Measurements from ENCODE around the gene GAD1.
A peak's percentile ranks its signal among the peaks of the same experiment; 100 is the strongest.

The GAD1 gene

DNA sequence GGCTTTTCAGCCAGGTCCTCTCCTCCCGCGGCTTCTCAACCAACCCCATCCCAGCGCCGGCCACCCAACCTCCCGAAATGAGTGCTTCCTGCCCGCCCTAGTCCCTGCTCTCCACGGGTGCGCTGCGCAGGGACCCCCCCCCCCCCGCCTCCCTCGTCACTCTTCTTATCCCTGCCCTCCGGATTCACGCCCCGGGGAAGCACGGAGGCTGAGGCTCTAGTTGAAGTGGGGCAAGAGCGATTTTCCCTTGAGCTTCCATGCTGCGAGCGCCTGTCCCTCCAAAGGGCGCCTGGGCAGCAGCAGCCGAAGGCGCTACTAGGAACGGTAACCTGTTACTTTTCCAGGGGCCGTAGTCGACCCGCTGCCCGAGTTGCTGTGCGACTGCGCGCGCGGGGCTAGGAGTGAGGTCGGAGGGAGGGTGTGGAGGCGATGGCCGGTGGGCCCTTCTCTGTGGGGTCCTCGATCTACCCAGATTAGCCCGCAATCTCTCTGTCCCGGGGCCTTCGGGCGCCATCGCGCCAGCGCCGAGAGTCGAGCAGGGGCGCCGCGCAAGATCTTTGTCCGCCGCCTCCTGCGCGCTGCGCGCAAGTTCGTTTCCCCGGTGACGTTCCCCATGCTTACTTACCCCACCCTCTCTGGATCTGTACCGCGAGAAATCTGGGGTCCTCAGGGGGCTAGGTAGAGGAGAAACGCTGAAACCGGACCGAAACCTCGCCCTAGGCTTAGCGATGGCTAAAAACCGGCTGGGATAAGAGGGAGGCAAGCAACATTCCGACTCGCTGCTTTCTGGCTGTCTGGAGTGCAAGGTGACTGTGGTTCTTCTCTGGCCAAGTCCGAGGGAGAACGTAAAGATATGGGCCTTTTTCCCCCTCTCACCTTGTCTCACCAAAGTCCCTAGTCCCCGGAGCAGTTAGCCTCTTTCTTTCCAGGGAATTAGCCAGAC, 677 bp downstream of the GAD1 start:
- peak in 3 of 51 donors; percentile 39 to 72 (median 45) for DNase-seq

DNA sequence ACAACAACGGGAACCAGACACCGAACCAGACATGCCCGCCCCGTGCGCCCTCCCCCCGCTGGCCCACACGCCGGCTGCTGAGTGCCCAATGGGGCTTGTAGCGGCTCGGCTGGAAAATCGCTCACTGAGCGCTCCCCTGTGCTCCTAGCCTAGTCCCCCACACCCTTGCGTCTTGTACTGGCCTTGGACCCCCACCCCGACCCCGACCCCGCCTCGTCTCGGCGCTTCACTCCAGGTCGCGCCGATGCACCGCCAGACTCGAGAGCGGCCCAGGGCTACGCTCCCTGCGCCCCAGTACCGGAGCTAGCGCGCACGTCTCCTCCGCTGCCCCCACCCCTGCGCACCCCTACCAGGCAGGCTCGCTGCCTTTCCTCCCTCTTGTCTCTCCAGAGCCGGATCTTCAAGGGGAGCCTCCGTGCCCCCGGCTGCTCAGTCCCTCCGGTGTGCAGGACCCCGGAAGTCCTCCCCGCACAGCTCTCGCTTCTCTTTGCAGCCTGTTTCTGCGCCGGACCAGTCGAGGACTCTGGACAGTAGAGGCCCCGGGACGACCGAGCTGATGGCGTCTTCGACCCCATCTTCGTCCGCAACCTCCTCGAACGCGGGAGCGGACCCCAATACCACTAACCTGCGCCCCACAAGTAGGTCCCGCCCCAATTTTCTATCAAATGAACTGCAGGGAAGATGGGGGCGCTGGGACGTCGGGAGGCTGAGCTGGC, 1.5 kb downstream of the GAD1 start:
- peak in 3 of 51 donors; percentile 31 to 64 (median 35) for DNase-seq

DNA sequence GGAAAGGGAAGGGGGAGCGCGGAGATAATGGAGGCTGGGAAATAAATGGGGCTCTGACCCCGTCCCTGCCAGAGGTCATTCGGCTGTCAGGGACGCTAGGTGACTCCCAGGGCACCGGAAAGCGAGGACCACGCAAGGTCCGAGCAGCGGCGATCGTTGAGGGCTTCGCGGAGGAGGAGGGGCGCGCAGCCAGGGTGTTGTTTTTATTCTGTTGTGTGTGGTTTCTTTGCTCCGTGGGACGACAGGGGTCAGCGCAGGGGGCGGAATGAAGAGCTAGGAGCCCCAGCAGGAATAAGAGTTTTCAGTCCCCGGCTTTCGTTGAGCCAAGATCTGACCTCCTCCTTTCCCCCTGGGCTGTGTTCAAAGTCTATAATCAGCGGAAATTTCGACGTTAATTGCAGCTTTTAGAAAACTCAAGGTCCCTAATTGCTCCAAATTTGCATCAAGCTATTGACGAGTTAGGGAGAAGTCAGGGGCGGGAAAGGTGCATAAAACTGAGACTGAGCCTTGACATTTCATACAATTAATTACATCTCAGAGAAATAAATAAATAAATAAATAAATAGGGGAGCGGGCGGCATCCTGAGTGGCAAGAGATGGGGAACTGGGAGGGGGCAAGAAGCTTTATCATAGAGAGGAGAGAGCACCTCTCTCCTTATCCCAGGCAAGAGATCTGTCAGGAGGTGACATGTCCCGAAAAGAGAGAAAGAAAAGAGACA, 2.2 kb downstream of the GAD1 start:
- no peak for DNase-seq

DNA sequence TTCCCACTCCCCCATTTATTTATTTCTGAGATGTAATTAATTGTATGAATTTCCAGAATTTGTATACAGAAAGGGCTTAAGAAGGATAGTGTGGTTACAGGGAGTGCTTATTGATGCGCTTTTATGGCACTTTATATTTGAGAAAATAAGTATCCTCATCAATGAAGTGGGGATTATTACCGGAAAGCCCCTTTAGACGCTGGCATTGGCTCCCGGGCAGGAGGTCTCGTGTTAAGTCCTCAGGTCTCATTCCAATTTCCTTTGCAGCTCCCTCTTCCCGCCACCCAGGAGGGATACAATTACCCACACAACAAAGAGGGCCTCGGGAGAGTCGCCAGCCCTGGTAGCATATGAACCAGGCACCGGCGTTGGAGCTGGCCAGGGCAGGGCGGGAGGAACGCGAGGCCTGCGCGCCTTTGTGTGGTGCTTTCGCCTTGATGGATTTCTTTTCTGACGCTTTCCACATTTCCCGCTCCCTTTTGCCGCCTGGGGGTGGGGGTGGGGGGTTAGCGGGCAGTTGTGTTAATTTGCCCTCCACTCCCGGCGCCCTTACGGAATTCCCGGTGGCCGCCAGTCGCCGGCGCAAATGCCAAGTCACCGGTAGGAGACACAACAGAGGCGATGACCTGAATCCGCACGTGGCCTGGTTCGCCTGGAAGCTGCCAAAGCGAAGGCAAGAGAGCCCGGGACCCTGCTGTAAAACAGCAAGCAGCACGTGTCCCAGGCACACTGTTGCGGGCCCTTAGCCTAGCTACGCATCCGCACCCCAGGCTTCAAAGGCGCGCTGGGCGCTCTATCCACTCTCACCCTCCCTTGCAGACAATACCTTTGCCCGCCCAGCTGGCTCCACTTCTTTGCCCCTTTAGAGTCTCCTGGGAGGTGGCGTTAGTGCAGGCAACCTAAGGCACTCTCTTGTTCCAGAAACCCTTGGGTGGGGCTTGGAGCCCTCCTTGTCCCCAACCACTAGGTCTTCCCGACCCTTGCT, 3.3 kb downstream of the GAD1 start:
- peak in 1 of 51 donors; percentile 30 for DNase-seq

DNA sequence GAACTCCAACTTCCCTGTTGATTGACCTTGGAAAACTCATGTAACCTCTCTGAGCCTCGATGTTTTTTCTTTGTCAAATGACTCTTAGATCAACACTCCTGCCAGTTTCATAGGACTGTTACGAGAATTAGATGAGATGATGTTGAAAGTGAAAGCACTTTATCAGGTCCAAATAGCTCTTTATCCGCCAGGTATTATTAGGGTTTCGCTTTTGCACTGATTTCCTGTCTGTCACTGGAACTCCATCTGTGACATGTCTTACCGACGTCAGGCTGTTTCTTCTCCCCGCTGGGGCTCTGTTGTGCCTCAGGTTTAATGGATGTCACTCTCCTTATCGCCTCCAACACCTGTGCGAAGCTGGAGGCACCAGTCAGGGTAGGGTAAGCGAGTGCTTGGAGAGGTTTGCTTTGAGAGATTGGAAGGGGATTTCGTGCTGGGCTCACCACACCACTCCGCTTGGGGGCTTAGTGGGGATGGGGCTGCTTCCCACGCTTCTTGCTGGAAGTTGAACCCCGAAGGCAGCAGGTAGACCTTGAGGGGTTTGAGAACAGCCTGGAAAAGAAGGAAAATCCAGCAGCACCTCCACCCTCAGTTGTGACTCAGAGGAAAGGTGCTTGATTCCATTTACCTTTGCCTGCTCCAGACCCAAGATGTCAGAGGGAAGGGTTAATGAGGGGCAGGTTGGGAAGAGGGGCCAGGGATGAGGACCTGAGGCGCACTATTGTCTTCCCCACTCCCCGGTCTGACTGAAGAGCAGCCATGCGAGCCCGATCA, 4.3 kb downstream of the GAD1 start:
- DNase-seq = peak in 1 of 51 donors; percentile 30

DNA sequence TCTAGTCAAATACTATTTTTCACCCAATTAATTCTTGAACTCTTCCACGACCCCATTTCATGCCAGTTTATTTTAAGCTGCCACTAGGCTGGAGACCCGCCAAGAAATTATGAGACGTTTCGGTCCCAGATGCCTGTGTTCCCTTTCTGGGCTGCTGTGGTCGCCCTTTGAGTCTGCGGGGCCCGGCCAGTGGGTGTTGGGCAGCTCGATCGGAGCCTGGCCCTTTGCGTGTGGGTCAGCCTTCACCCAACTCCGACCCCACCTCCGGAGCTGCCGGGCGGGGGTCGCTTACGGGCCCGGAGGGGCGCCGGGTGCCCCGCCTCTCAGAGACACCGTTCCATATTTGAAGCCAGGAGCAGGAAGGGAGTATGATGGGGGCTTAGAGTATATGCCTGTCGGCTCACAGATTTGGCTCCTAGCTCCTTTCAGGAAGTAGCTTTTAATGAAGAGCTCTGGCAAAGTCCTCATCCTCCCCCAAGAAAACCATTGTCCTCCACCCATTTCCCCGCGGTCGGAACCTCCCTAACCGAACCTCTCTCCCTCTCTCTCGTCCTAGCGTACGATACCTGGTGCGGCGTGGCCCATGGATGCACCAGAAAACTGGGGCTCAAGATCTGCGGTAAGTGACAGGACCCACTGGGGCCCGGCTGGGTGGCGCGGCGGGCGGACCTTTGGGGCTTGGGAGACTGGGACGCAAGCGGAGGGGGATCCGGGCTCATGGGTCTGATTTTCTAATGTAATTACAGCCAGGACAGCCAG, 5.0 kb downstream of the GAD1 start:
- peak in 1 of 51 donors; percentile 14 for DNase-seq

DNA sequence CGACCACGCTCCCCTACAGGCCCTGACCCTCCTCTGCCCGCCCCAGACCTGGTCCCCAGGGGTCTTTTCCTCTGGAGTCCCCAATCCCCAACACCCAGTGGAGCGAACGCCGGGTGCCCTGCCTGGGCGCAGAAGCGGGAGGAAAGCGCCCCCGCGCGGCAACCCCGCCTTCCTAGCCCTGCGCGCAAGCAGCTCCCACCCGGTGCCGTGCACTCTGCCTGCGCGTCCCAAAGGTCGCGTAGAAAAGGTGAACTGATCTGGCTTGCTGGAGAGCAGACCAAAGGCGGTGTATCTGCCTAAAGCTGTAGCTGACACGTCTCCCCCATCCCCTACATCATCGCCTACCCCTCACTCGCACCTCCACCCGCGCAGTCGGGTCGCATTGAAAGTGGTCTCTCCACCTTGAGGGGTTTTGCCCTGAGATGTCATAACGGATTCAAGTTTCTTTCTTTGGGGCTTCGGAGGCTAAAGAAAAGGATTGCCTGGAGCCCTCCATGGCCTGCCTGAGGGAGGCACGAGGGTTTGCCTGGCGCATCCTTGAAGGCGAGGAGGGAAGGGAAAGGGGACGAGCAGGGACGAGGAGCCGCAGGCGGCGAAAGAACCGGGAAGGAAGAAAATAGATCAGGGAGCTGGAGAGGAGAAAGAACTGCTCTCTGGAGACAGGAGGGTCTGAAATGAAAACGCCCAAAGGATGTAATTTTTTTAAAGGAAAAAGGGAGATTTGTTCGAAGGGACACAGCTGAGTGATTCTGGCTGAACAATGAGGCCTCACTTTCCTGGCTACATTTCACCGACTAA, 5.8 kb downstream of the GAD1 start:
- DNase-seq = peak in 2 of 51 donors; percentile 20 to 30

DNA sequence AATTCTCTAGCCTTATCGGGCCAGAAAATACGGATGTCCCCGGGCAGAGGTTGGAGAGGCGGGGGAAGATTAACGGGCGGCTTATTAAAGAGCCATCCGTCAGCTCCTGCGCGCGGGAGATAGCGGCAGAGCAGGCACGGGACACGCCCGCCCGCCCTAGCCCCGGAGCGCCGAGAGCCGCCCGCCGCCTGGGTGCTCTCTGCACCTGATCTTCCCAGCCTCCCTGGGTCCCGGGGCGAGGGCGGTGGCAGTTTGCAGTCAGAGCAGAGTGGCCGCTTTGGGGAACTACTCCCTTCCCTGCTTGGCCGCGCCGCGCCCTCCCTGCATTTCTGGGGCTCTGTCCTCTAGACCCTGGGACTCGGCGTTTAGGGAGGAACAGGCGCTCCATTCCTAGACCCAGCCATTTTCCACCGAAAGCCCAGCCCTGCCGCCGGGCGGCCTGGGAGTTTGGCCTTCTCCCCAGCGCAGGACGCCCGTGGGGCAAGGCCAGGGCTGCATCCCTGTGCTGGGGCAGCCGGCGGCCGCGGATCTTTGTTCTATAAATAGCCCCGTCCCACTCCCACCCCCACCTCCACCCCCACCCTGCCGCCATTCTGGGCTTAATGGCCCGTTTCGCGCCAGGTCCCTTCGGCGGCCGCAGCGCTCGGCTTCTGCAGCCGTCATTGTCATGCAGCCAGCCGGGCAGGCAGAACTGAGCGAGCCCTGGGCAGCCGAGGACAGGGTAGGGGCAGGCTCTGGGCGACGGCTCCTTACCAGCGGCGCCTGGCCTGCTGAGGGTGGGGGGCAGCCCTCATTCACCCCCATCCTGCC, 6.6 kb downstream of the GAD1 start:
- peak in 8 of 51 donors; percentile 6 to 49 (median 27) for DNase-seq

DNA sequence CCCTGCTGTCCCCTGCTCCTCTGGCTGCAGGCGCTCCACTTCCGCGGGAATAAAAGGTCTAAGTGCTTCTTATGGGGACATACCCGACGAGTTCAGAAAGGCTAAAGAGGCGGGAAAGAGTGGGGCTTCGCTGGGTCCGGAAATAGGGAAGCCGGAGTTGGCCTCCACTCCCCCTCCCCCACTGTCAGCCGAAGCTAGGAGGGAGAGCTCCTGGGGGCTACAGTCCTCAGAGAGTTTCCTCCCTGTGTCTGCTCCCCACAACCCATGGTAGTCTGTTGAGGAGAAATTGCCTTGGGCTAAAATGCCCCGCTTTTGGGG, 7.2 kb downstream of the GAD1 start:
- DNase-seq = no peak

DNA sequence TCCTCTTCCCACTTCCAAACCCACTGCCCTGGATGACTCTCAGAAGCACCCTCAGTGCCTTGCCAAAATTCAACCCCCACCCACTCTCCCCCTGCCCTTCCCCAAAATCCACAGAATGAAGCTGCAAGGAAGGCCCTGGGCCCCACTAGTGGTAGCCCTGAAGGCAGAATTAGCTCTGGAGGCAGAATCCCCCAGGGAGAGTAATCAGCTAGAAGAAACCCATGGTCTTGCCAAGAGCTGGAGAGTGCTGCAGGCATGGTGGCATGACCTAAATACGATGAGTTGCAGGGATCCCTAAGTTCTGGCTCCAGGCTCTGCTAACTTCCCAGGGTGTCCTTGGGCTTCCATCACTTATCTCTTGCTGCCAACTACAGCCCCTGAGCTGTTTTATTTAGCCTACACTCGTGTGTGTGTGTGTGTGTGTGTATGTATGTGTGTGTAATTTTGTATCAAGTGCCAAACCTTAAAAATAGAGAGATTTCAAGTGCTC, 7.9 kb downstream of the GAD1 start:
- DNase-seq = no peak

DNA sequence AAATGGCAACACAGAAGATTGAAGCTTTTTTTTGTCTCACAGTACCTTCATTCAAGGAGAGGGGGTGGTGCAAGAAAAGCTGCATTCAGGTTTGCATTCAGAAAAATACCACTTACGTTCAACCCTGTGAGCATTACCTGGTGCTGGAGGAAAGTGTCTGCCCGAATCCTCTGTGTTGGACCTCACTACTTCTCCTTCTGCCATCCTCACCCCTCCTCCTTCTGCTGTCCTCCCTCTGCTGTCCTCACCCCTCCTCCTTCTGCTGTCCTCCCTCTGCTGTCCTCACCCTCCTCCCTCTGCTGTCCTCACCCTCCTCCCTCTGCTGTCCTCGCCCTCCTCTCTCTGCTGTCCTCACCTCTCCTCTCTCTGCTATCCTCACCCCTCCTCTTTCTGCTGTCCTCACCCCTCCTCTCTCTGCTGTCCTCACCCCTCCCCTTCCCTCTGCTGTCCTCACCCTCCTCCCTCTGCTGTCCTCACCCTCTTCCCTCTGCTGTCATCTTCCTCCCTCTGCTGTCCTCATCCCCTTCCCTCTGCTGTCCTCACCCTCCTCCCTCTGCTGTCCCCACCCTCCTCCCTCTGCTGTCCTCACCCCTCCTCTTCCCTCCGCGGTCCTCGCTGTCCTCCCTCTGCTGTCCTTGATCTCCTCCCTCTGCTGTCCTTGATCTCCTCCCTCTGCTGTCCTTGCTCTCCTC, 11.3 kb downstream of the GAD1 start:
- DNase-seq = no peak

DNA sequence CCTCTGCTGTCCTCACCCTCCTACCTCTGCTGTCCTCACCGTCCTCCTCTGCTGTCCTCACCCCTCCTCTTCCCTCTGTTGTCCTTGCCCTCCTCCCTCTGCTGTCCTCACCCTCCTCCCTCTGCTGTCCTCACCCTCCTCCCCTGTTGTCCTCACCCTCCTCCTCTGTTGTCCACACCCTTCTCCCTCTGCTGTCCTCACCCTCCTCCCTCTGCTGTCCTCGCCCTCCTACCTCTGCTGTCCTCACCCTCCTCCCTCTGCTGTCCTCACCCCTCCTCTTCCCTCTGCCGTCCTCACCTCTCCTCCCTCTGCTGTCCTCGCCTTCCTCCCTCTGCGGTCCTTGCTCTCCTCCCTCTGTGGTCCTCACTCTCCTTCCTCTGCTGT, 11.8 kb downstream of the GAD1 start:
- no peak for DNase-seq

DNA sequence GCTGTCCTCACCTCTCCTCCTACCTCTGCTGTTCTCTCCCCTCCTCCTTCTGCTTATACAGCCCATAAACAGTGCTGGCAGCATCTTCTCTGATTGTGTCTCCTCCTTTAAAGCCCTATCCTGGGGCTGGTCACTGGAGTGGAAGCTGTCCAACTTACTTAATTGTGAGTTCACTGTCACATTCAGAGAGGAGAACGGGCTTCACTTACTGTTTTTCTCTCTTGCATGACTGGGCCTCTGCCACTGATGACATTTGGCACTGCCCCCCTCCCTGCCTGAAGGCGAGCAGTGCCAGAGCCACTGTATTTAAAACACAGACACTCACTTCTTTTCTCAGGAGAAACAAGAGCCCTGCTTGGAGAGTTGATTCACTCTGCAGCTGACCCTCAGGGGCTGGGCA, 12.3 kb downstream of the GAD1 start:
- DNase-seq = peak in 2 of 51 donors; percentile 14

DNA sequence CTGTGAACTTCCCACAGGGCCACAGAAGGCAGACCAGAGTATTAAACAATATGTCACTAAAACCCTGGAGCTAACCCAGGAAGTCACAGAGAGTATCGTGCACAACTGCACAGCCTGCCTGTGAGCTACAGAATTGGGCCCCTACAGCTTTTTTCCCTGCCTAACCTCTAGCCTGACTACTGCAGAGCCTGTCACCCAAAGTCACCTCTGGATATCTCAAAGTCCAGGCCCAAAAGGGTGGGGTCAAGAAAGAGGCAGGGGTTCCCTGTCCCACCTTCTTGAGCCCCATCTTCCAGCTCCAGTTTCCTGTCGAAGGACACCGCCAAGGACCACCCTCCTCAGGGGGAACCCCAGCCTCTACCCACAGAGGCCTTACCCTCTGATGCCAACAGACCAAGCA, 13.5 kb downstream of the GAD1 start:
- no peak for DNase-seq

DNA sequence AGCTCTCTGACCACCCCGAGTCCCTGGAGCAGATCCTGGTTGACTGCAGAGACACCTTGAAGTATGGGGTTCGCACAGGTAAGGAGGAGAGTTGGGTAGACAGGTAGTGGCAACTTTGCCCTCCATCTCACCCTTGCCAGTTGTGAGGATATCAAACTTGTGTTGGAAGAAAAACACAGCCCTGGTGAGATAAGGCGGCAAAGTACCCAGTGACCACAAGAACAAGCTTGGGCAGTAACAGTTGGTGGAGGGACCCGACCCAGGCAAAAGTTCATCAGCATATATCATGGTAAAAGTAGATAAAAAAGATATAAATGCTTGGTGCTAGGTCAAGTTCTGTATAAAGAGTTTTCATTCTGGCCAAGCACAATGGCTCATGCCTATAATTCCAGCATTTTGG, 14.4 kb downstream of the GAD1 start:
- DNase-seq = no peak

DNA sequence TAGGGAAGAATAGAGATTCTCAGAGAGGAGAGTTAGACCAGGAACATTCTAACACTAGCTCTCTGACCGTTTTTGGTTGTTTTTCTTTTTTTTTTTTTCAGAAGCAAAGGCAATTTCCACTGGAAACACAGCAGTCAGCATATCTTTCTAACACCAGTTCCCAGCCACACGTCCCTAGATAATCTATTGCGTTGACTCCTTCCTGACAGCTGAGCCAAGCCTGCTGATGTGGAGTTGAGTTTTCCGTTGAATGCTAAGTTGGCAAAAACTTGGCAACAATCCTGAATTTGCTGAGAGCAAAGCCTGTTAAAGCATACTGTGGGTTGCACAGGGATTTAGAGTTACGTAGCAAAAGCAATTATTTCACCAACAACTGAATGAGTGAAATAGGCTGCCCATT, 19.3 kb downstream of the GAD1 start:
- no peak for DNase-seq

DNA sequence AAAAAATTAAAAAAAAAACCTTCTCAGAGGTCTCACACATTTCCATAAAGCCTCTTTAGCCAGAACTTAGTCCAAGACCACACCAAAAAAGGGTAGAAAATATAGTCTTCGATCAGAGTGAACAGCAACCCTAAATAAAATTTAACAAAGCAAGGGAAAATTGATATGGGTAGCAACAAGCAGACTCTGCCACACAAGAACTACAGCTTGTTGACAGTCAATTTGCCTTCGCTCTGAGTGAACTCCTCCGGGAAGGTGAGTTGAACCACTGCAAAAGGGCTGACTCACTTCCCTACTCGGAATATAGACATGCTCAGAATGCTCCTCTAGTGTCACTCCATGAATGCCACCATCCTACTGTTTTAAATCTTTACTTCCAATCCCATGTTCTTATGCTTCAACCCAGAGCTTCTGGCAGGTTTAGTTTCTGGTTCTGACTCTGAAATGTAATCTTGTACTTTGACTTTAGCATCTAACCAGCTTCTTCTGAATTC, 24.1 kb downstream of the GAD1 start:
- no peak for DNase-seq

Data from hypothalamus (tissue), 51 donors.